GM19035 (cell line): ENCODE data around the gene GPBP1.
"Not testable (repeated sequence)": the region's sequence is repeated elsewhere in the genome, so short reads cannot be mapped to it uniquely, and the experiment has no call there.

ENCODE experiments used
- ATAC-seq: cut with Tn5 transposase; IDR thresholded peaks from one replicate; pipeline ENCODE4 v1.9.1; 2021; ENCODE audit not compliant: unreplicated experiment

Gene GPBP1

DNA sequence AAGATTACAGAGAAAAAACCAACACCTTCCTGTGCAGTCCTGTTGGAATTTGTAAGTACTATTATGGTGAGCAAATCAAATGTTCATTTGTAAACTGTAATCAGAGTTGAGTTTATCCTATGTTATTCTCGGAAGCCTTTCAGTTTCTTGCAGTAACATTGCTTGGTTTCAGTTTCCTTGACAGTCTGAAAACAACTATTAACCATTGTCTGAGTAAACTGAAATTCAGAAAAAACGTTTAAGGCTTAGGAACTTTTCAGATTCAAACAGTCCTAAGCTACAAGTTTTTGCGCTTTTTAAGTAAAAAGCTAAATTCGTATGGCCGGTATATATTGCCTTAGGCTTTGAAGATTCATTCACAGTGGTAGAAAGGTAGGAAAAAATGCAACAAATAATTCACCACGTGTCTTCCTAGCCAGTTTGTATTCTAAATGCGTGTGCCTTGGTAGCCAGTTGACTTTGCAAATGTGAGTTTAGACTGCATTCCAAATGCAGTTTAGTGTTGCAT is 2.5 kb downstream of the GPBP1 start:
- no peak for ATAC-seq

DNA sequence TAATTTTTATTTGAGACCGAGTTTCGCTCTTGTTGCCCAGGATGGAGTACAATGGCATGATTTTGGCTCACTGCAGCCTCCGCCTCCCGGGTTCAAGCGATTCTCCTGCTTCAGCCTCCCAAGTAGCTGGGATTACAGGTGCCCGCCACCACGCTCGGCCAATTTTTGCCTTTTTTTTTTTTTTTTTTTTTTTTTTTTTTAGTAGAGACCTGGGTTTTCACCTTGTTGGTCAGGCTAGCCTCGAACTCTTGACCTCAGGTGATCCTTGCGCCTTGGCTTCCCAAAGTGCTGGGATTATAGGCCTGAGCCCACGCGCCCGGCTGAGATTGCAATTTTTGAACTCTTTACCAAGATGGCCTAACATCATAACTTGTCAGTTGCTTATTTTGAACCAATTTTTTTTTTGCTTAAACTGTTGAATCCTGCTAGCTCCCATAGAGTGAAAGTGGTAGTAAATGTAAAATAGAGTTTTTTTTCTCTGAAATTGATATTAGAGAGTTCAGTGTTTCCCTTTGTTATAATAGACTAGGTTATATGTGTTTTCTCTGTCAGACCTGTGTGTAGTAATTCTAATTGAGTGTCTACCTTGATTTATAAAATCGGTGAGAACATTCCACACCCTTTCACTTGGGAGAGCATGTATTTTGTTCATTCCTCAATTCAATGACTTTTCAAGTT is 3.8 kb downstream of the GPBP1 start:
- no peak for ATAC-seq

DNA sequence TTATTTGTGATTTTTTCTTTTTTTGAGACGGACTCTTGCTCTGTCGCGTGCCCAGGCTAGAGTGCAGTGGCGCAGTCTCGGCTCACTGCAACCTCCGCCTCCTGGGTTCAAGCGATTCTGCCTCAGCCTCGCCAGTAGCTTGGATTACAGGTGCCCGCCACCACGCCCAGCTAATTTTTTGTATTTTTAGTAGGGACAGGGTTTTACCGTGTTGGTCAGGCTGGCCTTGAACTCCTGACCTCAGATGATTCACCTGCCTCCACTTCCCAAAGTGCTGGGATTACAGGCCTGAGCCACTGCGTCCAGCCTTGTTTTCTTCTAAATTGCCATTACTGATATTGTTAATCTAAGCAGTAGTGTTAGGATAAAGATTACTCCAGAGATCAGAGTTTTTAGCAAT is 4.4 kb downstream of the GPBP1 start:
- ATAC-seq = not testable (repeated sequence)

DNA sequence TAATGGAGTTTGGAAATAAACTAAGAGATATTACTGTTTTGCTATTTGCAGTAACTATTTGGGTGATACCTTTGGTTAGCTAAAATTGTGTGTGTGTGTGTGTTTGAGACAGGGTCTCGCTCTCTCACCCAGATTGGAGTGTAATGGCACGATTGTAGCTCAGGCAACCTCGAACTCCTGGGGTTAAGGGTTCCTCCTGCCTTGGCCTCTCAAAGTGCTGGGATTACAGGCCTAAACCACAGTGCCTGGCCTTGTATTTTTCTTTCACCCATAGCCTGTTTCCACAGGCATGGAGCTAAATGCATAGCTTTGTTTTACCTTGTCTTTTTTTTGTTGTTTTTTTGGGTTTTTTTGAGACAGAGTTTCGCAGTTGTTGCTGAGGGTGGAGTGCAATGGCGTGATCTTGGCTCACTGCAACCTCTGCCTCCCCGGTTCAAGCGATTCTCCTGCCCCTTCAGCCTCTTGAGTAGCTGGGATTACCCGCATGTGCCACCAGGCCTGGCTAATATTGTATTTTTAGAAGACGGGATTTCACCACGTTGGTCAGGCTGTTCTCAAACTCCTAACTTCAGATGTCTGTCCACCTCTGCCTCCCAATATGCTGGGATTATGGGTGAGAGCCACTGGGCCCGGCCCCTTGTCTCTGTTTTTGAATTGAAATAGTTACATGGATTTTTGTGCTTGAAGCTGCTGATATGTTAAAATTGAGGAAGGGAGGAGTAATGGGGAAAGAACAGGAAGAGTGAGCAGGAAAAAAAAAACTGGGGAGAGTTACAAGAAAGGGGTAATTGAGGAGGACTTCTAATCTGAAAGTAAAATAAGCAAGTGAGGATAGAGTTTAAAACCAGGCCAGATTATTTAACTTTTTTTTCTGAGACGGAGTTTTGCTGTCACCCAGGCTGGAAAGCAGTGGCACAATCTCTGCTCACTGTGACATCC is 5.7 kb downstream of the GPBP1 start:
- no peak for ATAC-seq

DNA sequence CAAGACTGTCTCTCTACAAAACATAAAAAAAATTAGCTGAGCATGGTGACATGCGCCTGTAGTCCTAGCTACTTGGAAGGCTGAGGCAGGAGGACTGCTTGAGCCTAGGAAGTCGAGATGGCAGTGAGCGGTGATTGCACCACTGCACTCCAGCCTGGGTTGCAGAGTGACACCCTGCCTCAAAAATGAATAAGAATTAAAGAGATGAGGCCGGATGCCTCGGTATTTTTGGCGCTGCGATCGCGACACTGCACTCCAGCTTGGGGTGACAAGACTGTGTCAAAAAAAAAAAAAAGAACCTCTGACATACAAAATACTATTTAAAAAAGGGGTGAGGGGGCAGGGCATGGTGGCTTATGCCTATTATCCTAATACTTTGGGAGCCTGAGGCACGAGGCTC is 7.3 kb downstream of the GPBP1 start:
- ATAC-seq = no peak

DNA sequence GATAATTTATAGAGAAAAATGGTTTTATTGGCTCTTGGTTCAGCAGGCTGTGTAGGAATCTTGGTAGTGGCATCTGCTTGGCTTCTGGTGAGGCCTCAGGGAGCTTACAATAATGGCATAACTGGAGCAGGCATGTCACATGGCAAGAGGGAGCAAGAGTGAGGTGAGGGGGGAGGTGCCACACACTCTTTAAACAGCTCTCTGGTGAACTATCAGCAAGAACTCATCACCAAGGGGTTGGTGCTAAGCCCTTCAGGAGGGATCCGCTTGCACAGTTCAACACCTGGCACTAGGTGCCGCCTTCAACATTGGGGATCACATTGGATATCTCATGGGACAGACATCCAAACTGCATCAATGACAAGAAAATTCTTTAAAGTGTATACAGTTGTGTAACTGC is 10.5 kb downstream of the GPBP1 start:
- ATAC-seq = no peak

DNA sequence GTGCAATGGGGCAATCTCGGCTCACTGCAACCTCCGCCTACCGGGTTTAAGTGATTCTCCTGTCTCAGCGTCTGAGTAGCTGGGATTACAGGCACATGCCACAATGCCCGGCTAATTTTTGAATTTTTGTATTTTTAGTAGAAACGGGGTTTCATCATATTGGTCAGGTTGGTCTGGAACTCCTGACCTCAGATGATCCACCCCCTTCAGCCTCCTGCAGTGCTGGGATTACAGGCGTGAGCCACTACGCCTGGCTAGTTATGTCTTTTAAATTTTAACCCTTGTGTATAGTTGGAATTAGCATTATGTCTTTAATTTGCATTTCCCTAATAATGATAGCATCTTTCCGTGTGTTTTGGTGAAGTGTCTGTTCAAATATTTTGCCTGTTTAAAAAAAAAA is 11.5 kb downstream of the GPBP1 start:
- ATAC-seq = no peak

DNA sequence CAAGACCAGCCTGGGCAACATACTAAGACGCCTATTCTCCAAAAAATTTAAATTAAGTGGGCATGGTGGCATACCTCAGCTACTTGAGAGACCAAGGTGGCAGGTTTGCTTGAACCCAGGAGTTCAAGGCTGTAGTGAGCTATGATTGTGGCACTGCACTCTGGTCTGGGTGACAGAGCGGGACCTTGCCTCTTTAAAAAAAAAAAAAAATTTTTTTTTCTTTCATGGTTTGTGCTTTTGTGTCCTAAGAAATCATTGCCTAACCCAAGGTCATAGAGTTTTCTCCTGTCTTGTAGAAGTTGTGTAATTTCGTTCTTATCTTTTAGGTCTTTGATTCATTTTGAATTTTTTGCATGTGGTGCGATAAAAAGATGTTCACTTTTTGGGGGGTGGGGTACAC is 12.3 kb downstream of the GPBP1 start:
- no peak for ATAC-seq

DNA sequence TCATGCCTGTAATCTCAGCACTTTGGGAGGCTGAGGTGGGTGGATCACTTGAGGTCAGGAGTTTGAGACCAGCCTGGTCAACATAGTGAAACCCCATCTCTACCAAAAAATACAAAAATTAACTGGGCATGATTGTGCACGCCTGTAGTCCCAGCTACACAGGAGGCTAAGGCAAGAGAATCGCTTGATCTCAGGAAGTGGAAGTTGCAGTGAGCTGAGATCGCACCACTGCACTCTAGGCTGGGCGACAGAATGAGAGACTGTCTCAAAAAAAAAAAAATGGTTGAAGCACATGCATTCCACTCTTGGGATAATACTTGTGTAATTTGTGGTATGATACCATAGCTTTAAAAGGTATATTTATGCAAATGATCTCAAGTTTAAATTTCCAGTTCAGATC is 14.1 kb downstream of the GPBP1 start:
- ATAC-seq = not testable (repeated sequence)

DNA sequence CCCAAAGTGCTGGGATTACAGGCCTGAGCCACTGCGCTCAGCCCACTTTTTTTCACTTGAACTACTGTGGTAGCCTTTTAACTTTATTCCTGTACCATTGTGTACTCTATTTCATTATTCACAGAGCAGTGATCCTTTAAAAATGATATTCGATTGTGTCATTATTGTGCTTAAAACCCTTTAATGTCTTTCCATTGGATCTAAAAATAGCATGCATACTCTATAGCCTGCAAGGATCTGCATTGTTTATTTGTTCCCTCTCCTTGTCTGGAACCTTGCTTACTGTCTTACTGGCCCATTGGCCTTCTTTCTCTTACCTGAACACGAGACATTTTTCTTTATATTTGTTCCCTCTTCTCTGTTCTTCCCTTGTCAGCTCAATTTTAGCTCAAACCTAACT is 15.7 kb downstream of the GPBP1 start:
- ATAC-seq = no peak

DNA sequence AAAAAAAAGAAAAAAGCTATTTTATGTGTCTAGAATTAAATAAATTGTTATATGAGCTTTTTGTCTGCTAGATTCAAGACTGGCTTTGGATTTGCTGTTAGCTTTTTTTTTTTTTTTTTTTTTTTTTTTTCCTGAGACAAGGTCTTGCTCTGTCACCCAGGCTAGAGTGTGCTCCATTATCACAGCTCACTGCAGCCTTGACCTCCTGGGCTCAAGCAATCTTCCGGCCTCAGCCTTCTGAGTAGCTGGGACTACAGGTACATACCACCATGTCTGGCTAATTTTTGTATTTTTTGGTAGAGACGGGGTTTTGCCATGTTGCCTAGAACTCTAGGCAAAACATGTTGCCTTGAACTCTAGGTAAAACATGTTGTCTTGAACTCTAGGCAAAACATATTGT is 16.7 kb downstream of the GPBP1 start:
- no peak for ATAC-seq

DNA sequence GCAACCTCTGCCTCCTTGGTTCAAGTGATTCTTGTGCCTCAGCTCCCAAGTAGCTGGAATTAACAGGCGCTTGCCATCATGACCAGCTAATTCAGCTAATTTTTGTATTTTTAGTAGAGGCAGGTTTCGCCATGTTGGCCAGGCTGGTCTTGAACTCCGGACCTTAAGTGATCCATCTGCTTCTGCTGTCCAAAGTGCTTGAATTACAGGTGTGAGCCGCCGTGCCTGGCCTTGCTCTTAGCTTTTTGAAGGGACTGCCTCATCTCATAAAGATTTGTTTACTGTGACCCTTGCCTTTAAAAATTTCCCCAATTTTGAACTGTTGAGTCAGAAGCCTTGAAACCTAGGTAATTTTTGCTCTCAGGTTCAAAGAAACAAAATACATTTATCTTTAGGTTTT is 17.3 kb downstream of the GPBP1 start:
- no peak for ATAC-seq

DNA sequence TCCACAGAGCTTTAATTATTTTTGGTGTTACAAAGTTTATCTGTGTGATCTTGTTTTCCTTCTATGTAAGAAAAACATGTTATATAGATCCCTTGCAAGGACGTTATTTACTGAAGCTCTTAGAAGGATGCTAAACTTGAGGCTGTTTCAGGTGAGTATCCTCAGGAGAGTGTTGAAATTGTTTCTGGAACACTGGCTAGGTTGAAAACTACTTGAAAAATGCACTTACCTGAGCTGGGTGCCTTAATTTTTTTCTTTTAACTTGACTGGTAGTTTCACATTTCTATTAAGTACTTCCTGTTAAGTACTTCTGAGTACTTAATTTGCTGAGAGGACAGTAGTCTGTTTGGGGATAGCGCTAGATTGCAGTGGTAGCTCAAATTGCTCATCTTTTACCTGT is 18.1 kb downstream of the GPBP1 start:
- no peak for ATAC-seq

DNA sequence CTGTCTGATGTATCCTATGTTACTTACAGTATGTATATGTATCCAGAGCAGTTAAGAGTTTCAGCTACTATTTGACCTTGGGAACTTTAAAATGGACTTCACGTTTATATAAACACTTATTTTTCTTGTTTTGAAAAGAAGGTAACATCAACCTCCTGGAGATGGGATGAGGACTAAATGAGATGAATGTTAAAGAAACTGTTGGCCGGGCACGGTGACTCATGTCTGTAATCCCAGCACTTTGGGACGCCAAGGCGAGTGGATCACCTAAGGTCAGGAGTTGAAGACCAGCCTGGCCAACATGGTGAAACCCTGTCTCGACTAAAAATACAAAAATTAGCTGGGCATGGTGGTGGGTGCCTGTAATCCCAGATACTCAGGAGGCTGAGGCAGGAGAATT is 19.0 kb downstream of the GPBP1 start:
- not testable (repeated sequence) for ATAC-seq

DNA sequence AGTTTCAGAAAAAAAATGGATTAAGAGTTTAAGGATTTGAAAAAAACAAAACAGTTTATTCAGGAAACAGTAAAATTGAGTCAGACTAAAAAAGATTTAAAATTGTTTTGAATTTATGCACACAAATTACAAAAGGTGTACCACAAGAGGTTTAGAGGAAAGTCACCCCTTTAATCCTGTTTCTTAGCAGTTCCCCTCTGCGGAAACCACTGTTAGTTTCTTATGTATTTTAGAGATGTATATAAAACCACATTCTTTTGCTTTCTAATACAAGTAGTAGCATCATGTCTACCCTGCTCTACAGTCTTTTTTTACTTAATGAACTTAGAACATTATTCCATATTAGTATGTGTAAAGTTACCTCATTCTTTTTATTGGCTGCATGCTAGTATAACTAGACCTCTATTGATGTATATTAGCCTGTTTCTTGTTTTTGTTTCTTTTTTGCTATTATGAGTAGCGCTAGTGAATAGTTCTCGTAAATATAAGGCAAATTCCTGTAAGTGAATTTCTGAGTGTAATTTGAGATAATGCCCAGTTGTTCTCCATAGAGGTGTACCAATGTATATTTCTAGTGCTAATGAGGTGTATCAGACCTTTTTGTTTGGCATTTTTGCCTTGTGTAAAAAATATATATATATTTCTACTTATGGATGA is 20.0 kb downstream of the GPBP1 start:
- ATAC-seq = no peak

DNA sequence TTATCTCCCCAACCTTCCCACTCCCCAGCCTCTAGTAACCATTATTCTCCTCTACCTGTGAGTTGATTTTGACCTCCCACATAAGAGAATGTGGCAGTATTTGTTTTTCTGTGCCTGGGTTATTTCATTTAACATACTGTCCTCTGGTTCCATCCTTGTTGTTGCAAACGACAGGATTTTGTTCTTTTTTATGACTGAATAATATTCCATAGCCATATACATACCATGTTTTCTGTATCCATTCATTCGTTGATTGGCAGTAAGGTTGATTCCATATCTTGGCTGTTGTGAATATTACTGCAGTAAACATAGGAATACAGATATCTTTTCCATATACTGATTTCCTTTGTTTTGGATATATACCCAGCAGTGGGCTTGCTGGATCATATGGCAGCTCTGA is 20.8 kb downstream of the GPBP1 start:
- no peak for ATAC-seq

DNA sequence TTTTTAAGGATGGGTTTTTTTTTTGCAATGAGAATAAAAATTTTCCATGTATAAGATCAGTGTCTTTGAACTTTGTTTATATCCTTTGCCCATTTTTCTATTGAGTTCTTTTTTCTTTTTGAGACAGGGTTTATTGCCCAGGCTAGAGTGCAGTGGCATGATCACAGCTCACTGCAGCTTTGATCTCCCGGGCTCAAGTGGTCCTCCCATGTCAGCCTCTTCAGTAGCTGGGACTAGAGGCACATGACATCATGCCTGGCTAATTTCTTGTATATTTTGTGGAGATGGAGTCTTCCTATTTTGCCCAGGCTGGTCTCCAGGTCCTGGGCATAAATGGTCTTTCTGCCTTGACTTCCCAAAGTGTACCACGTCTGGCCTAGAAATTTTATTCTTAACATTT is 21.2 kb downstream of the GPBP1 start:
- no peak for ATAC-seq

DNA sequence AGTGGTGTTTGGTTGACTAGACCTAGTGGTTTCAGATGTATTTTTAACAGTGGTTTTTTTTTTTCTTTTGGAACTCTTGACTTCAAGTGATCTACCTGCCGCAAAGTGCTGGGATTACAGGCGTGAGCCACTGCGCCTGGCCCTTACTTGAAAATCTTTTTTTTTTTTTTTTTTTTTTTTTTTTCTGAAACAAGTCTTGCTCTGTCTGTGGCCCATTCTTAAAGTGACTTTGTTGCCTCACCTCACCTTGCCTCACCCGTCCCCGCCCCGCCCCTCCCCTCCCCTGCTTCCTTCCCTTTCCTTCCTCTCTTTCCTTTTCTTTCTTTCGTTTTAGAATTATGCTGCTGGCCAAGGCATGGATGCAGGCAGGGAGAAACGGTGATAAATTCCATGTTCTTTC is 26.0 kb downstream of the GPBP1 start:
- ATAC-seq = no peak

DNA sequence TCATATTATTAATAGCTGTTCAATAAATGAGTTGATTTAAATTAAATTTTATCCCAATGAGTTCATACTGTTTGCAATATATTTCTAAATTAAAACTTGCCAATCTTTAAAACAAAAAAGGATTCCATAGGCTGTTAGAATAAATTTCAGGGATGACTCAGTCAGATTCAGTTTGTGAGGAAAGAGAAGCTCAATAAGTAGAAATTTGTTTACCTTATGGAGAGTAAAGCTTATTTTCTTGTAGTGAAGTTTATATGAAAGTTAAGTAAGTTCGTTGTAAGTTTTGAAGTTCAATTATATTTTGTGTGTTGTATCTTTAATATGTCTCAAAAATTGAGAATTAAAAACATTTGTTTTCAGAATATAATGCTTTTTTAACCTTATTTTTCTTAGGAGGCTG is 29.0 kb downstream of the GPBP1 start:
- ATAC-seq = no peak

DNA sequence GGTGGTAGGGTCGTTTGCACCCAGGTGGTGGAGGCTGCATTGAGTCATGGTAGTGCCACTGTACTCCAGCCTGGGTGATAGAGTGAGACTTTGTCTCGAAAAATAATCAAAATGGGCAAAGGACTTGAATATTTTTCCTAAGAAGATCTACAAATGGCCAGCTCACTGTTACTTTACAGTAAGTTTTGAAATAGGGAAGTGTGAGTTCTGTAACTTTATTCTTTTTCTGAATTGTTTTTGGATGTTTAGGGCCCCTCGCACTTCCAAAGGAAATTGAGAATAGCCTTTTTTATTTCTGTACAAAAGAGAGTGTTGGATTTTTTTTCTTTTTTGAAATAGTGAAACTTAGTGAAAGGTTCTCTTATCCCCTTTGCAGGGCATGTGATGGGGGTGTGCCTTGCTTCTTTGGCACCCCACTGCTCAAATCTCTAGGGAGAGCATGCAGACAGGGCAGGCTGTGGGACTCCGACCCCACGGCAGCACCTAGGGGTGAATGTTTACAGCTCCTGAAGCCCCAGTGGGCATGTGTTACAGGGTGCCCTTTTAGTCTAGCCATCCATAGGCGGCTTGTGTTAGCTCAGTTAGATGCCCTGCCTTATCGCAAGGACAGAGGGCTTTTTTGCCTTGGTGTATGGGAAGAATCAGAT is 33.3 kb downstream of the GPBP1 start:
- no peak for ATAC-seq

DNA sequence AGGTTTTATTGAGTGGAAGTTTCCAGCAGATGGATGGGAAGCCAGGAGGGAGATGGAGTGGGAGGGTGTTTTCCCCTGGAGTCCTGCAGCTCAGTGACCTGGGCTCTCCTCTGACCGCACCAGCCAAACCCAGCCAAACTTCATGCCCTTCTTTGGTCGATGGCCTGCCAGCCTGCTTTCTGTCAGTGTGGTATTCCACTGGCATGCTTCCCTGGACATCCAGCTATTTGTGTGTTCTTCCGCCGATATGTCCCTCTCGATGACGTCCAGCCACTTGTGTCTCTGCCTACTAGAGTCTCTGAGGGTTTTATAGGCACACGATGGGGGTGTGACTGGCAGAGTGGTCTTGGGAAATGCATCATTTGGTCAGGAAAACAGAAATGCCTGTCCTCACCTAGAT is 33.8 kb downstream of the GPBP1 start:
- ATAC-seq = no peak
